NCI-H2196 treated with DMSO at 0.1 percent for 48 hours (cell line): ENCODE data around the gene UNC5C.

Source experiments
- DNase-seq: peaks from one replicate; lab custom pipeline; 2025; ENCODE audit not compliant: unreplicated experiment; lab: John Stamatoyannopoulos, UW

Gene UNC5C

DNA sequence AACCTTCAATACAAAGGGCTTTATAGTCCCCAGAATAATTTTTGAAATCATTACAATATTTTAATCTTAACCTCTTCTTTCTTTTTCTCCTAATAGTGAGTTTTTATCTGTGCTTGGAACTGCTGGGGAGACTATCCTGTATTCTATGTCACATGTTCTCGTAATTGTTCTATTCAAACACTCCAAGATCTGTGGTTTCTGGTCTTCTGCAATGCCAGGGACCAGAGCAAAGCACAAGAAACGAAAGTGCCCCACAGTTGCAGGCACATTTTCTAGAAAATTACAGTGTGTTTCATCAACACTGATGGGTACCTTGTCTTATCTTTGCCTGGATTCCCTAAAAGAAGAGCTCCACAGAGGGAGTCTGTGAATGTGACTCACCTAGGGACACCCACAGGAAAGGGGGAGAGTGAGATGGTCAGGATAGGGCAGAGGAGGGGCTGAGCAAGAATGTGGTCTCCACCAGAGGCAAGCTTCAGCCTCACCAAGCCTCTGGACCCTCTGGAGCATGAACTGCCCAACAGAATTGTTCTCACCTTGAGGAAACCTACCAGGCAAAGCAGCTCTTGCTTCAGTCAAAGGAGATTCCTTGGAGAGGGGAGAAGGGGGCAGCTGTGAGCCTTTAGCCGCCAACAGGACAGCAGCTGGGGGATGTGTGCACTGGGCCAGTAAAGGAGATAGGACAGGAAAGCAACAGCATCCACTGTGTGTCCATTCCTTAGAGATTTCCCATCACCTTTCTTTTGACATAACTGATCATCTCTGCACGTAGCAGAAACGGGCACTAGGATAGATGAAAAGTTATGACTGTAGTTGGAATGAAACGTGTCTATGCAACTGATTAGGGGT is 25.9 kb downstream of the UNC5C start:
- no peak for DNase-seq

DNA sequence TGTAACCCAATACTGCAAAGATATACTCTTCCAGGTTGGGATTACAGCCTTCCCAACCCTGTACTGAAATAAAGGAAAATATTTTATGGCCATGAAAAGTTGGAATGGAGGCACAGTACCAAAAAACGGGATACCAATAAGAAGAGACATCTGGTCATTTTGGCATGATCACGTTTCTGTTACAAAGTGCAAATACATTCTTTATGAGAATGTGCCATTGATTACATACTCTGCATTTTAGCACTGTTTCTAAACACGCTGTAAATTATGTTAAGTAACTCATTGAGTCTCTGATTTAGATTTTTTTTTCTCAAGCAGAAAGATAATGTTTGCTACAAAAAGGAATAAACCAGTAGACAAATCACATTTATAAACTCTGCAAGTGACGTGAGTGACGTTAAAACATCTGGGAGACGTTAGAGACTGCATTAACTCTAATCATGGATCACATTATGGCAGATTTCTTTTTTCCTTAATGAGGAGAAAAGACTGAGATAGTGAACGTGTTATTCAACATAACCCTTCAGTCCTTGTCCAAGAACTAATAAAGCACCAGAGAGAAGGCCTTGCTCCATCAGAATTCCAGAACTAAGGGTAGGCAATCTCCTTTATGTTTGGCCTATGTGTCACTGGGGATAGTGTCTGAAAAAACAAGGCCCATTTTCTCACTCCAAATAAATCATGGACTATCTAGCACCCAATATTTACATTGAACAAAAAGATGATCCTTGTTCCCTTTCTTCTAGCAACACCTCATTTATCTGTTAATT is 31.0 kb downstream of the UNC5C start:
- DNase-seq = no peak

DNA sequence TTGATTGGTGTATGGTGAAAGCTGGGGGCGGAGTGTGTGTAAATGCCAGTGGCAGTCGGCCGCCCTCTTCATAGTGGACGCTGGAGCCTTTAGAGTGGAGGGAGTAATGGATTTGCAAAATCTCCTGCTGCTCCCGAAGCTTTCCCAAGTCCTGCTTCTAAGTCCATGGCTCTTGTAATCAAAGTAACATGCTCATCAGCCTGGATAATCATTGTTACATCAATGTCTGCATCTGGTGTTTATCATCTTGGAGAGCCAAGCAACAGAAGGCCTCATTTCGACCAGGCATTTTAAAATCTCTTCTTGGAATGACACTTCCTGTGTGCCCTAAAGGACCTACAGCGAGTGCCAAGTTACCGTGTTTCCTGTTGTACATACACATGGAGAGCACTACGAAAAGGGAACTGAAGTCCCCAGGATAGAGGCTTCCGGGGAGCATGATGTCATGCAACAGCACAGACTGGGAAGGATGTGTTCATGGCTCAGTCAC is 32.2 kb downstream of the UNC5C start:
- no peak for DNase-seq

DNA sequence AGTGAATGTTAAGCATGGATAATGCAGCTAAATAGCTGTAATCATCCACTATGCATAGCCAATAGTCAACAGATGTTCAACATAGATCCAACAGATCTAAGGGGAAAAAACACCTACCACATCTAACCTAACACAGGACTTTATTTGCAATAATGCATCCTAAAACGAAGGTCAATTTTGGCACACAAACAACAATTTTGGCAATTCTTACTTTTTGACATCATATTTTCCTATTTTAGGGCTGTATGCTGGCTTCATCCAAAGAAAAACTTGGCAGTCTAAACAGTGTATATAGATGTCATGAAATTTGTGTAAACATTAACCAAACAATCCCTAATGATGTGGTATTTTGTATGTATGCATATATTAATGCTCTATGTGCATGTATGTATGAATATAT is 33.2 kb downstream of the UNC5C start:
- DNase-seq = no peak

DNA sequence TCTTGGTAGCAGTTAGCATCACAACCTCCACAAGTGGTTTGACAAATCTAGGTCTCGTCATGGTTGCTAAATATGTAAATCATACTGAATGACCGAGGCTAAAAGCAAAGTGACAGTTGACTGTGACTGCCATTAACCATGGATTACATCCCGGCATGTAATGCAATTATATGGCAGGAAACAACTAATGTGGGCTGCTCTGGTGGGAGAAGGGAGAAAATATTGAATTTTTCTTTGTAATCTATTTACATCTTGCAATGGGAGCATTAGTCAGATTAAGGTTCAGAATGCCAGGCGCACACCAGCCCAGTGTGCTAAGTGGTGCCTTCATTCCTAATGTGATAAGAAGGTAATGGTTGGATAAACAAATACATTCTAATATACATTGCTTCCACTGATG is 35.8 kb downstream of the UNC5C start:
- DNase-seq = no peak

DNA sequence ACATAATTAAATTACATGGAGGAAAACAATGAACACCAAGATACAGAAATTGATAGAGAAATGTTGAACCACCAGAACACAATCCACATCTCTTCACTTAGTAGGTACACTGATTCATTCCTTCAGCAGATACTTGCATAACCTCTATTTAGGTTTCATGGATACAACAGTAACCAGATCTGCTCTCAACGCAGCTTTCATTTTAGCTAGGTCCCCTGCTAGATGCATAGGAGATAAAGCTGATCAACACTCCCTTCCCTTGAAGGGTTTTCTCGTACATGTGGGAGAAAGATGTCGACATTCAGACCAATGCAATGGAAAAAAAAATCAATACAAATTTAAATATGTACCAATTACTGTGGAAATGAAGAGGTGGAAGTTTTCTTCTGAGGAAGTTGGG is 37.3 kb downstream of the UNC5C start:
- no peak for DNase-seq

DNA sequence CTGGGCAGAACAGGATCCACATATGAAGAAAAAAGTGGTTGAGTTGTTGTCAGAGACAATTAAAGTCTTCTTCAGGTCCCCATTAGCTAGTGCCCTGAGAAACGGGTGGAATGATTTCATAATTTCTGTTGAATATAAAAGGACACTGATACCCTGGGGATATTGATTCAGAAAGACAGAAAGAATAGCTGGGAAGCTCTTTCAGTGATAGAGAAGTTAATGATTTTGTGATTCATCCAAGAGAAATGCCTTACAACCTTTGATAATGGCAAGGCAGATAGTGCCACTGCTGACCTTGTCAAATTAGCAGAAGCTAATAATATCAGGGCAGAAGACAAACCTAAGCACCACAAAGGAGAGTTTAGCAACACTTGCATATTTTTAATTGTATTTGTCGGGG is 37.9 kb downstream of the UNC5C start:
- DNase-seq = no peak

DNA sequence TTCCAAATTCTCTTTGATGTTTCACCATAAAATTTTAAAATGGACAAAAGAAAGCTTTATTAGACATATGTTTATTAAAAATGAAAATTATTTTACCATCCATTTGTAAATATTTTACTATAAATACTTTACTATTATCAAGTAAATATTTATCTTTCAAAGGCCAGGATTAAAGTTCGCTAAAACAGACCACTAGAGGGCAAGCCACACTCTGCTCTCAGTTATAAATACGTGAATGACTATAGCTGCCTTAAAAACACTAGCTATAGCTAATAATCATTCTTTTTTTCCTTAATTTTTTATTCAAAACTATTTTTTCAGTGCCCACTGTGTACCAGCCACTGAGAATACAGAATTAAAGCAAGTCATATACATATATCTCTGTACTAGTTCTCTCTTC is 38.6 kb downstream of the UNC5C start:
- DNase-seq = no peak

DNA sequence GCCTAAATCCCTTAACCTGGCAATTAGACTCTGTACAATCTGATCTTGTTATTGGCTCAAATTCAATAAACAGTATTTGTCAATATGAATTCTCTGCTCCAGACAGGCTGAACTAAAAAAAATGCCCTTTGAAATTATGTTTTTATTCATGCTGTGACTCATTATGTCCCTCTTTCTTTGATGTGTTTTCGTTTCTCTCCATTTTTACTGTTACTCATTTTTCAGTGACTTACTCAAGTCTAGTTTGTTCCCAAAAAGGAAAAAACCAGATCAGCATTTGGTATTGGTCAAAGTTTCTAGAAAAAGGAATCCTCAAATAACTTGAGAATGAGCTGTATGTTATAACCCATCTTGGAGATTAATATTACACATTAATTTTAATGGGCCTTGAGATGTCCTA is 40.4 kb downstream of the UNC5C start:
- DNase-seq = no peak

DNA sequence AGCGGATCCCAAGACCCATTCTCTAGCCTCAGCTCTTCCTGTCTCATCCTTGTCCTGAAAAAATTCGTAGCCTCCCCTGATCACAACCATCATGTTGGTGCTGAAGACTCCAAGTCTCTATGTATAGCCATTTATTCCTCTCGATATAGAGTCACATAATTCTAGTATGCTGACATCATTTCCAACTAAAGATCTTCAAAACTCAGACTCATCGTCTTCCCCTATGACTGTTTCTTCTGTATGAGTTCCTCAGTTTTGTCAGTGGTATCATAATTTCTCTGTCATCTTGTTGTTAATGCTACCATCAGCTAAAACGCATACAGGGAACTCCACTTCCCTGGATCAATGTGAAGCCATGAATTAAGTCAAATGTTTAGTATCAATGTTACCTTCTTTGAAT is 41.2 kb downstream of the UNC5C start:
- DNase-seq = no peak

DNA sequence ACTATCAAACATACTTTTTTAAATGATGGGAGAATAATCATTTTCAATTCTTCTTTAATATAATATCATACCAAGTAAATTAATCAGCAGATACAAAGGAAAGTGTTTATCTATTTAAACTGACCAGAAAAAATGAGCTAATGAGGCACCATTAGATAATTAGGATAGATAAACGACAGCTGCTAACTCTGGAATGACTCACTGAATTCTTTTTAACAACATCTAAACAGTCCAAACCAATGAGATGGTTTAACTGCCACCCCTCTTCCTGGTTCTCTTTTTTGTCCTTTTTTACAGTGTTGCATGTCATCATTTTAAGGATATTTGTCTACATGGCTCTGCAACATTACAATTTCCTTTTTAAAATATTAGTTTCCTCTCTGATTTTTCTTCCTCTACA is 41.6 kb downstream of the UNC5C start:
- DNase-seq = no peak

DNA sequence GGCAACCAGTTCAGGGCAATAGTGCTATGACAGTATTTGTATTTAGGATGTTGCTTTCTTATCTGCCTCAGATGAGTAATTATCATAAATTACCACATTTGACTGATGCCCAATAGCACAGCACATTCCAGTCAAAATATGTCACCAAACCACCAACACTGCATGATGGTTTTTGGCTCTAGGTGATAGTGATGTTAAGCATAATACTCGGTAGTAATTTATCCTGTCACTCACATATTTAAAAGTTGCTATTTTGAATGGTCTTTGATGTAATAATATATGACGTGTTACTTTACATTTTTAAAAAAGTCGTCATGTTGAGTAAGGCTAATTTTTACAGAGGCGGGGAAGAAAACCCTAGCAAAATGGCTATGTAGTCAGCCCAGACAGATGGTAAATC is 42.5 kb downstream of the UNC5C start:
- DNase-seq = no peak

DNA sequence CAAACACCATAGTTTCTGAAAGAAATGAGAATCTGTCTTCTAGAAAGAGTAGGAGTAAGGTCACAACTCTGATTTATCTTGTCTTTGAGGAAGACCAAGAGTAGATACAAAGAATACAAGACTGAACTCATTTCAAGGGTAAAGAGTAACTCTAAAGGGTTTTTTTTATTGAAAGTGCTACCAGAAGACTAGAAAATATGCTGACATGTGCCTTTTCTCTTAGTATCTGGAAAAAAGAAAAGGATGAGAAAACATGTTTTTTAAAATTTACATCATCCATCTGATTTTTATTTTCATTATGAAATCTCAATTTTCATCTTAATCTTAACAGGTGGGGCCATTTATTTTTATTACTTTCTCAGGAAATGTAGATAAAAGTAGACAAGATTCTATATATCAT is 43.0 kb downstream of the UNC5C start:
- DNase-seq = no peak

DNA sequence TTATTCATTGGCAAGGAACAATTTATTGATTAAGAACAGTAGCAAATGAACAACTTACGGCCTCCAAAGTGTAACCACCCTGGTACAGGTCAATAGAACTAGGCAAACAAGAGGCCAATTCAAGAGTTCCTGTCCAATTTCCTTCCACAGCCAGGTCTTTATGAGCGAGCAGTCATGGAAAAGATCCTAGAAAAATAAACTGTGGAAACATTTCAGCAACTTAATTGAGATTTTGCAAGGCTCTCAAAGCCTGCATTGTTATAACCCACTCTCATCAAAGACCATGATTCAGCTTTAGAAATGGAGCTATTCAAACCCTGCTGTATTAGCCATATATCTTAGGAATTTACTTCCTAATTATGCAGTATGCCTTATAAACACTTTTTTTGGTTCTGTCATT is 43.6 kb downstream of the UNC5C start:
- no peak for DNase-seq

DNA sequence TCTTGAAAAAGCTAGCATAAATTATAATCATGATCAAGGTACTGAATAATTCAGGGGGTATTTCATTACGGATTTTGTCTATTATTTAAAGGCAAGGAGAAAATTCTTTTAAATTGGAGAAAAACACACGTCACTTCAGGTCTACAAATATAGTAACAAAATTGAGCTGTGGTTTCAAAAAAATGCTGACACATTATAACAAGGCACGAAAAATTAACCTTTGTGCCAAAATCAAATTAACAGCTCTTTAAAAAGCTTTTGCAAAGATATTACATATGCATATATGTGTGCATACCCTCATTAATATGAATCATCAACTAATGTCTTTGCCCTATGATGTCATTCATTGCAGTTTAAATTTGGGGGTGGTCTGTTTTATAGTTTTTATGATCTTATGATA is 44.3 kb downstream of the UNC5C start:
- DNase-seq = no peak

DNA sequence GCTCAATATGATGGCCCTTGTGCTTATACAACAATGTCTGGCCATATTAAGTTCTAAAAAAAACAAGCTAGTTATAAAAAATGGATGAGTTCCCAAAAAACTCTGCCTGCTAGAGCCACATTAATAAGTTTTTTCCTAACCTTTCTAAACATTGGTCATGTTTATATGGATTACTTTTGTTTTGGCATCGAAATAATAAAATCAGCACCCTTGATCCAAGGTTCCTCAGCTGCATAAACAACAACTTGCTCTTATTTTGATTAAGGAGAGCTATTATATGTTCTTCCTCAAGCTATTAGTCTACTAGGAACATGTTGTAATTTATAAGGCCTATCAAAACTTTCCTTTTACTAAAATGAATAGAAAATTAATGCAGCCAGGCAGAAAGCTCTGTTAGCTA is 48.4 kb downstream of the UNC5C start:
- DNase-seq = no peak

DNA sequence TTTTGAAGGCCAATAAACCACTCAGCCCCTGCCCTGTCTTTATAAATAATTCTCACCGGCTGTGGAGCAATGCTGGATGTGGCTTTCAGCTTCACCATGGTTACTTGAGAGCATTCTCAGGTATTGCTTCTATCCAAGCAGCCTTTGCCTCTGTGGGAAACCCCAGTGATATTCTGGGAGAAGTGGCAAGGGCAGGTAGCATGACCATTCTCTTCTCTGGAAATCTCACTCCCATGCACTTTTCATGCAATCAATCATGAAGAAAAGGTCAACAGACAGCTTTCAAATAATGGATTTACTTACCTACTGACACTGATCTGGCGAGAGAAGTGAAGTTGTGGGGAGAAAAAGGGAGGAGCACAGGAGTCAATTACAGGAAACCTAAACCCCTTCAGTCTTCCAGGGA is 49.5 kb downstream of the UNC5C start:
- DNase-seq = no peak

DNA sequence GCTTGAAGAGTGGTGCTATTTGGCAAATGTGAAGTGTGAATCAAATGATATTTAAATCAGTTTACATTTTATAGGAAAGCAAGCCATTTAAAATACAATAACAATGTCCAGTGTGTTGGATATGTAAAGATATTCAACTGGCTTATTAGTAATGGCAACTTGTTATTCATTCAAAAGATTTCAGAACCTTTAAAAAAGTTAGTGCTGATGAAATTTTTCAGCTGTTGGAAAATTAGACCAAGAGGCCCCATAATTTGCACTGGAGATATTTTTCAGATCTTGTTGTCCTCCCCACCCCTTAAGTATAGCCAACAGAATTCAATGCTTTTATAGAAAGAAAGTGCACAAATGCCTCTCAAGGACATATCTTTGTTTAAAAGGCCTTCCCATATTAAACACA is 54.6 kb downstream of the UNC5C start:
- no peak for DNase-seq

DNA sequence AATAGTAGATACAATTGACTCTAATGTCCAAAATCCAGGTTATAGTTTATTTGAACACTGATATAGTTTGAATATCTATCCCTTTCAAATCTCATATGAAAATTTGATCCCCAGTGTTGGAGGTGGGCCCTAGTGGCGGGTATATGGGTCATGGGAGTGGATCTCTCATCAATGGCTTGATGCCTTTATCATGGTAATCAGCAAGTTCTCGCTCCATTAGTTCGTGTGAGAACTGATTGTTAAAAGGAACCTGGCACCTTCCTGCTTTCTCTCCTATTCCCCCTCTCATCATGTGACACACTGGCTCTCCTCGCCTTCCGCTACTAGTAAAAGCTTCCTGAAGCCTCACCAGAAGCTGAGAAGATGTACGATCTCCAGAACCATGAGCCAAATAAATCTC is 70.1 kb downstream of the UNC5C start:
- no peak for DNase-seq

DNA sequence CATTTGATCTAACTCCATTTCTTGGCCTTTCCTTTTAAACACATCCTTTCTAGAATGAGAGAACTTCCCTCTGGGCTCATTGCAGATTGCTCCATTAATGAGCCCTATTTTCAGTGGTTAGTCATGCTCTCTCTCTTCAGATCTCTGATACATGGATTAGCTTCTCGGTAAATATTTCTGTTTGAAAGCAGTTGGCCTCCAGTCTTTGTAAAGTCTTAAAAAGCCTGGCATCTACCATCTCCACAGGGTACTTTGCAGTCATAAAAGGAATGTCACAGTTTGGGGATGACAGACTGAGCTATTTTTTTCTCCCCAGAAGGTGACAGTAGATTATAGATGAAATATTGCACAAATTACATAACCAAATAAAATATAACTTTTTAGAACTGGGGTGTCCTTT is 72.7 kb downstream of the UNC5C start:
- DNase-seq = no peak

DNA sequence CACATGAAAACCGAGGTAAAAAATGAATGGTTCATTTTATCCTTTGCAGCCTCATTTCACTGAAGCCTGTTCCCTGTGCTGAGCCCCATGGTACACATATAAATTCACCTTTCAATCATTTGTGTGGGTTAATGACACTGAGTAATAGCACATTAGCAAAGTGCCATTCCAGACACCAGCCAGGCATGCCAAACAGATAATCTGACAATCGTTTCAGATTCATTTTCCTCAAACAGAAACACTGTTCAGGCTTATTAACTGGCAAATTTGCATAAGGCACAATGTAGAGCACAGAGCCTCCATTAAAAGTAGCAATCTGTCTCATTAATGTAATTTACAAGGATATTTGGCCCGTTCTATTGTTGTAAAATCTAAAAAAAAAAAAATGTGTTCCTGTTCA is 76.2 kb downstream of the UNC5C start:
- DNase-seq = no peak

DNA sequence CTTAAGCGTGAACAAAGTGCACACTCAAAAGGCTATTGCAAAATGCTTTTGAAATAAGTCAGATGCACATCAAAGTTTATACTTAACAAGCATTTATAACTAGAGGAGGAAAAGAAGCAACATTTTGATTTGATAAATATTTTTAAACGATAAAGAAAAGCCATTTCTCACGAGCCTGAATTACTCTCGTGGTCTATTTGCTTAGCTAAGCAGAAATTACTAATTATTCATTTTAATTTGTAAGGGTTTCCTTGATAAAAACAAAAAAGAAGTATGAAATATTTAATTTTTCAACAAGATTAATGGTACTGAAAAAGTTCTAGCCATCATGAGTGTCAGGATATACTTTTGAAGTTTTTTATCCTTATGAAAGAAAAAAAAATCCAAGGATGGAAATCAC is 78.2 kb downstream of the UNC5C start:
- DNase-seq = no peak
